K562 (cell line): ENCODE results near the gene NEU3. TPM values are rescaled to one million over a fixed set of nuclear protein-coding genes. Genes with fewer than 3 reads are reported as not detected.

ENCODE experiments used
- ATF3 ChIP-seq, 2 experiments: fragments of 450-650 bp in 1 of 2; sonication (generic) in 1 of 2; formaldehyde crosslinking in 1 of 2; IDR thresholded peaks in 1 of 2; conservative IDR thresholded peaks in 1 of 2; 2 replicates each; pipeline versions ENCODE4 v1.6.1 to v1.8.1; 2016 to 2023; ENCODE audit warnings: mild to moderate bottlenecking in 2 of 2, moderate library complexity in 2 of 2, inconsistent platforms in 1 of 2, missing genetic modification reagents in 1 of 2
- ATF7 ChIP-seq: fragments of 450-650 bp; IDR thresholded peaks from 2 replicates; pipeline ENCODE4 v1.7.1; 2014; ENCODE audit warnings: mild to moderate bottlenecking, moderate library complexity
- C11orf30 ChIP-seq: fragments of 450-650 bp; IDR thresholded peaks from 2 replicates; pipeline ENCODE4 v1.6.1; 2016; ENCODE audit warnings: low read depth, mild to moderate bottlenecking
- CREM ChIP-seq: IDR thresholded peaks from 2 replicates; pipeline ENCODE4 v1.6.1; 2014; ENCODE audit warnings: antibody characterized with exemption, low read depth
- GABPA ChIP-seq: fragments of 200-800 bp; sonication (Bioruptor generic); conservative IDR thresholded peaks from 2 replicates; pipeline ENCODE4 v1.6.1; 2016; ENCODE audit warnings: low read depth, missing genetic modification characterization, missing compliant biosample characterization
- GATAD2A ChIP-seq: fragments of 450-650 bp; IDR thresholded peaks from 2 replicates; pipeline ENCODE4 v1.6.1; 2017
- MAFG ChIP-seq: fragments of 450-650 bp; conservative IDR thresholded peaks from 2 replicates; pipeline ENCODE4 v1.6.1; 2016; ENCODE audit warnings: missing genetic modification characterization, missing compliant biosample characterization
- NFXL1 ChIP-seq: fragments of 450-650 bp; formaldehyde crosslinking; IDR thresholded peaks from 2 replicates; pipeline ENCODE4 v1.4.0; 2021; ENCODE audit warnings: mild to moderate bottlenecking
- PBX2 ChIP-seq, 2 experiments: IDR thresholded peaks in 1 of 2; conservative IDR thresholded peaks in 1 of 2; 2 replicates each; pipeline ENCODE4 v1.6.1; 2016; ENCODE audit warnings: low read depth in 2 of 2, mild to moderate bottlenecking in 1 of 2, missing compliant biosample characterization in 1 of 2, missing genetic modification characterization in 1 of 2, moderate library complexity in 1 of 2
- PCBP1 ChIP-seq: fragments of 200-400 bp; formaldehyde crosslinking; IDR thresholded peaks from 2 replicates; pipeline ENCODE4 v1.6.1; 2018; ENCODE audit warnings: mild to moderate bottlenecking, low read depth, low read length; ENCODE audit not compliant: poor library complexity, severe bottlenecking
- RERE ChIP-seq: sonication (generic); formaldehyde crosslinking; IDR thresholded peaks from 2 replicates; pipeline ENCODE4 v1.8.0; 2023; ENCODE audit warnings: missing genetic modification reagents, mild to moderate bottlenecking, borderline replicate concordance
- ZNF23 ChIP-seq: fragments of 250-450 bp; sonication (Bioruptor Pico); IDR thresholded peaks from 2 replicates; pipeline ENCODE4 v1.4.0; 2020; ENCODE audit warnings: mild to moderate bottlenecking
- polyA plus RNA-seq, 8 experiments: library from polyadenylated mRNA; depleted of rRNA in 4 of 8; stranded (reverse) in 5 of 8; unstranded in 3 of 8; fragments of >200 nt; fragmentation: Nextera tagmentation in 2 of 8; fragmentation: Illumina TruSeq in 1 of 8; extraction: Ambion mirVana in 2 of 8; extraction: Trizol in 1 of 8; gene quantifications; 2 replicates each; pipeline versions ENCODE4 v1.2.1 to v1.2.3, GENCODE V29; 2011 to 2014; ENCODE audit warnings: inconsistent platforms in 1 of 8, missing spikeins in 1 of 8
- total RNA-seq, 7 experiments: library from RNA; depleted of rRNA in 6 of 7; stranded (reverse); fragments of >200 nt in 6 of 7; fragmentation: Illumina TruSeq in 2 of 7; extraction: Trizol in 2 of 7; gene quantifications; 2 replicates each; pipeline versions ENCODE4 v1.2.1 to v1.2.3, GENCODE V29; 2011 to 2021; ENCODE audit warnings: low replicate concordance in 1 of 7

Gene NEU3
- total and polyA plus RNA-seq, 9 of the 15 experiments (the other 6 are each of a cell fraction or from before 2014, with no cell fraction given): 6.2 to 41.3 (median 31.1) TPM

- TF ChIP-seq RERE (CRISPR knock-in tag) (no peak), GATAD2A (no peak), PBX2 (CRISPR knock-in tag; IDR thresholded peaks at IDR 0.05; ENCODE audit: low read depth) (0 out of 2 replicates have a peak, but pooled peaks have one; percentile 27), PBX2 (tag; conservative IDR thresholded peaks at IDR 0.05; ENCODE audit: low read depth) (peak; percentile 95), GABPA (no peak), NFXL1 (no peak), ATF3 (IDR thresholded peaks at IDR 0.05) (peak; percentile 70), ATF3 (CRISPR knock-in tag; conservative IDR thresholded peaks at IDR 0.05) (no peak), ZNF23 (CRISPR knock-in tag) (no peak), C11orf30 (peak; percentile 98), PCBP1 (no peak), MAFG (tag) (peak; percentile 97), CREM (0 out of 2 replicates have a peak, but pooled peaks have one; percentile 17), ATF7 (no peak)
Observed at GRCh38 chr11:75013051-75013450, 24.3 kb downstream of the NEU3 start (continued).
